GM21528 (cell line): ENCODE data around the gene LRRC25.
"Not testable (repeated sequence)": the region's sequence is repeated elsewhere in the genome, so short reads cannot be mapped to it uniquely, and the experiment has no call there.

Source experiments
- ATAC-seq: cut with Tn5 transposase; IDR thresholded peaks from one replicate; pipeline ENCODE4 v1.9.1; 2021; ENCODE audit warnings: mild to moderate bottlenecking, moderate library complexity; ENCODE audit not compliant: unreplicated experiment, low FRiP score

Gene LRRC25

GRCh38 chr19:18412610-18413239 is 15.3 kb upstream of the LRRC25 start:
- no peak for ATAC-seq

GRCh38 chr19:18408053-18408476 is 10.6 kb upstream of the LRRC25 start:
- no peak for ATAC-seq

- ATAC-seq: no peak
Measured at GRCh38 chr19:18406749-18407148, 9.3 kb upstream of the LRRC25 start.

- ATAC-seq: not testable (repeated sequence)
Measured at GRCh38 chr19:18405754-18406153, 8.3 kb upstream of the LRRC25 start.

- ATAC-seq: not testable (repeated sequence)
Measured at GRCh38 chr19:18402455-18403248, 5.2 kb upstream of the LRRC25 start.

GRCh38 chr19:18401580-18402112 is 4.2 kb upstream of the LRRC25 start:
- ATAC-seq: no peak

- ATAC-seq: no peak
Measured at GRCh38 chr19:18399008-18399407, 1.6 kb upstream of the LRRC25 start.

GRCh38 chr19:18396471-18397241 is 766 bp downstream of the LRRC25 start:
- ATAC-seq: no peak

GRCh38 chr19:18393836-18394235 is 3.6 kb downstream of the LRRC25 start:
- ATAC-seq: no peak

GRCh38 chr19:18392926-18393325 is 4.5 kb downstream of the LRRC25 start:
- no peak for ATAC-seq

GRCh38 chr19:18392417-18392816 is 5.0 kb downstream of the LRRC25 start:
- ATAC-seq: no peak

GRCh38 chr19:18391509-18392075 is 5.8 kb downstream of the LRRC25 start:
- no peak for ATAC-seq

- no peak for ATAC-seq
Measured at GRCh38 chr19:18390065-18390907, 7.1 kb downstream of the LRRC25 start.

GRCh38 chr19:18389726-18390064 is 7.7 kb downstream of the LRRC25 start:
- no peak for ATAC-seq

GRCh38 chr19:18388960-18389725 is 8.3 kb downstream of the LRRC25 start:
- ATAC-seq: no peak

- ATAC-seq: no peak
Measured at GRCh38 chr19:18388100-18388959, 9.1 kb downstream of the LRRC25 start.

- ATAC-seq: no peak
Measured at GRCh38 chr19:18386543-18387271, 10.7 kb downstream of the LRRC25 start.
